Retina (tissue), 1 donor: ENCODE measurements around the gene TTC39A.
"Not testable (repeated sequence)": the region's sequence is repeated elsewhere in the genome, so short reads cannot be mapped to it uniquely, and the experiment has no call there.

ENCODE experiments used
- DNase-seq: peaks from one replicate; pipeline ENCODE4 v3.0.0-alpha.2; 2016

The TTC39A gene

DNA sequence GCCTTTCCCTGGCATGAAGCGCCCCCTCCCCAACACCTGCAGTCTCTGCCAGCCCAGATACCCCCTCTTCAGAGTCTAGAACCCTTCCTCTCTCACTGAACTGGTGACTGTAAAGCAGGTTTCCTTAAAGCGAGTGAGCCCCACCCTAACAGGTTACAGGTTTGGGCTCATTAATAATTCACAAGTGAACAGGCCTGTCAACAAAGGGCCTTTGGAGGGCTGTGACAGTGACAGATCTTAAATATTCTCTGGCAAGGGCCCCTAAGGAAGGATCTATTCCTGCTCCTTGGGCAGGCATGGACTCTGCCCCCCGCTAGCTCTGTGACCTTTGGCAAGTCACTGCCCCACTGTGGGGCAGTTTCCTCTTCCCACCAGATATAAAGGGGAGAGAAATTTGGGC is 5.6 kb upstream of the TTC39A start:
- DNase-seq = no peak

DNA sequence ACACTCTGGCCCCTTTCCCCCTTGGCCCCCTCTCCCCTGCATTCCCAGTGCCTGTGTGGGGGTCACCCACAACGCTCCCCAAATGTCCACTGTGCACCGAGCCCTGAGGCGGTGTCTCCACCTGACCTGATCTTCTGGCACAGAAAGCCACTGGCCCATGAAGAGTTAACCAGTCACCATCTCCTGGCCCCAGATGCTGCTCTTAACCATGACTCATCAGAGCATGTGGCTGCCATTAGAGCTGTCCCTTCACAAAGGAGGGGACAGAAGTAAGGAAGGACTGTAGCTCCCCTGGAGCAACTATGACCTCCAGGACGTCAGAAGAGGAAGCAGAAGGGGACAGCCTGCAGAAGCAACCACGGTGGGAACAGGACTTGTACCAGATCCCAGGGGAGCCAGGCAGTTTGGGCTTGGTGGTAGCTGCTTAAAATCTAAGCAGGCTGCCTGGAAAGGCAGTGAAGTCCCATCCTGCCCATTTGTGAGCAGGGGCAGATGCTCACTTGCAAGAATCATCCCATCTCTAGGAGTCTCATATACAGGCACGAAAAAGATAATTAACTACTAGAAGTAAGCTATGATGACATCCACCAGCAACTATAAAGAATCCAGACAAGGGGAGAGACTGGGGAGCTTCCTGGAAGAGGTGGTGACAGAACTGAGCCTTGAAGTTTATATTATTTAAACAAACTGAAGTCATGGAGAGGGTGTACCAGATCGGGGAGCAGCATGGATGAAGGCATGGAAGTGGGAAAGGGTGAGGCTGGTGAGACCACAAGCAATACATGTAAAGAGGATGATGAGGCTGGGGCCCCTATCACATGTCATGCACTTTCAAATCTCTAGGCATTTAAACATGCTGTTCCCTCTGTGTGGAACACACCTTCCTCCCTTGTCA is 1.1 kb upstream of the TTC39A start:
- peak; percentile 54 for DNase-seq

DNA sequence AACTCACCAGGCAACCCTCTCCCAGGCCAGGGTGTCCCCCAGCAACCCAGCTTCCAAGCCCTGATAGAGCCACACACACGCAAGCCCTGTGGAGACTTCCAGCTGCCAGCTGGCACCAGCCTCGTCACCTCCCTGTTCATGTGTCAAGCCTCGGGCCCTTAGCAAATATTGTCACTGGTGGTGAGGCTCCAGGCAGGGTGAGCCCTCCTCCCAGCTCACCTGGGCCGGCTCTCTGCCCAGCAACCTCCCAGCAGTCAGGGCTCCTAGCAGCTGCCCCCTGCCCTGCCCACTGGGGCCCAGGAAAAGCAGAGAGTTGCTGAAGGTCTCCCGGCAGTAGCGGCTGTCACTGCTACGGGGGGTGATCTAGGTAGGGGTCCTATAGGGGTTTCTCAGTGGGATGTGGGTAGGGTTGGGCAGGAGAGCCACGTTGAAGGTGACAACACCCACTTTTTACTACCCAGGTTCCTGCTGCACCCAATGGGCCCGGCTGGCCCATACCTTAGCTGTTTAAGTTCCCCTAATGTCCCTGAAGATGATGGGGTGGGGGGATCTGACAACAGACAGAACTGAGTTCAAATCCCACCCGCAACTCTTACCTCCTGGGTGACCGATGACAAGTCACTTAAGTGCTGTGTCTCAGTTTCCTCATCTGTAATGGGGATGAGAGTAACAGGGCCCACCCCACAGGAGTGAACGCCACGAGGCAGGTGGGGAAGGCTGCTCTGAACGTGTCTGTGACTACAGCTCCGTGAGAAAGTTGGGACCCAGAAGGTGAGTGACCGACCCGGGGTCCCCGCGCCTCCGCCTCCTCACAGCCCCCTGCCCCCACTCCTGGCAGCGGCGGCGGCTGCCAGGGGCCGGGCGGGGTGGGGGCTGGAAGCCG is 678 bp downstream of the TTC39A start:
- no peak for DNase-seq

DNA sequence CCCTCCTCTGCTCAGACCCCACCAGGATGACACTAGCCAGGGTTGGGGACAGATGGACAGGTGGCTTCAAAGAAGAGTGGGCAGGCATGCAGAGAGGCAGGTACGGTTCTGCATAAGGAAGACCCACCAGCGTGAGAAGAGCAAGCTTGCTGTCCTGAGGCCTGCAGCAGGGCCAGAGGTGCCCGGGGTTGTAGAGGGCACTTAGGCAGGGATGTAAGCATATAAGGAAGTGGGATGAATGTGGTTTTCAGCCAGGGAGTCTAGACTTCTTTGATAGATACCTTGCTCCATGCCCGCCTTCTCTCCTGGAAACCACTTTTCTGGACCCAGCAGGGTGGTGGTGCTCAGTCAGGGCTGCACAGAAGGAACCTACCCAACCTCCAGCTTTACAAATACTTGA is 1.4 kb downstream of the TTC39A start:
- no peak for DNase-seq

DNA sequence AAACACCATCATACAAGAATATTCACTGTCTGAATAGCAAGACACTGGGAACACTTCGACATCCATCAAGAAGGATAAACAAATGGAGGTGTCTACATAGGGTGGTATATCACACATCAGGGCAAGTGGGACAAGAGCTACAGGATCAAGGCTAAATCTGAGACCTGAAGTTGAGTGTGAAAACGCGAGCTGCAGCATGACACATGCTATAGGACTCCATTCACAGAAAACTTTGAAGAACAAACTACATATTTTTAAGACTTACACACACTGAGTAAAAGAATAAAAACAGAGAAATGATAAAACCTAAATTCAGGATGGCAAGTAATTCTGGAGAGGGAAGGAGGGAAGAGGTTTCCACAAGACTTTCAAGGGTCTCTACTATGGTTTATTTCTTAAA is 2.1 kb downstream of the TTC39A start:
- DNase-seq = no peak

DNA sequence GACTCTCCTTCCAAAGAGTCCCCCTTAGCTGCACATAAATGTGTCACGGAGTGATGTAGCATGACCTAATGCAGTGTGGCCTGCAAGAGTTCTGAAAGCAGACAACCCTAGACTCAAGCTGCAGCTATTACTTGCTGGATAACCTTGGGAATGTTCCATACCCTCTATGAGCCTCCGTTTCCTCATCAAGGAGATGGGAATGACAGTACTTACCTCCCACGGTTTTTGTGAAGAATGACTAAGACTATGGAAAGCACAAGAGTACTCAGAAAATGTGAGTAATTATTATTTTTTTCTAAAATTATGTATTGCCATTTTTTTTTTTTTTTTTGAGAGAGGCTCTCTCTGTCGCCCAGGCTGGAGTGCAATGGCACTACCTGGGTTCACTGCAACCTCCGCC is 3.0 kb downstream of the TTC39A start:
- no peak for DNase-seq

DNA sequence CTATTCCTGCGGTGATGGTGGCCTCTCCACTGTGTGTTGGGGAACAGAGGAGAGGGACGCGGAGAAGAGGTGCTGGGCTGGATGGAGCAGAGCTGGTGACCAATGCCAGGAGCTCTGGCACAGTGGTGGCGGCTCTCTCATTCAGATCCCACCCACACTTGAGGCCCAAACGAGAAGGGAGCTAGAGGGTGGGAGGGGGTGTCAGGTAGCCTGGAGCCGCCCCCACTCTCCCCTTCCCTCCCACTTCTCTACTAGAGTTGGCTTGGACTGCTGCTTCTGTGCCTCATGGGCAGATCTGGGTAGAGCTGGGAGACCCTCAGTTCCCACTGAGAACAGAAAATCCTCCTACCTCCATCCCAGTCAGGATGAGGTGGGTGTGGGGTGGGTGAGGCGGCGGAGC is 3.5 kb downstream of the TTC39A start:
- DNase-seq = no peak

DNA sequence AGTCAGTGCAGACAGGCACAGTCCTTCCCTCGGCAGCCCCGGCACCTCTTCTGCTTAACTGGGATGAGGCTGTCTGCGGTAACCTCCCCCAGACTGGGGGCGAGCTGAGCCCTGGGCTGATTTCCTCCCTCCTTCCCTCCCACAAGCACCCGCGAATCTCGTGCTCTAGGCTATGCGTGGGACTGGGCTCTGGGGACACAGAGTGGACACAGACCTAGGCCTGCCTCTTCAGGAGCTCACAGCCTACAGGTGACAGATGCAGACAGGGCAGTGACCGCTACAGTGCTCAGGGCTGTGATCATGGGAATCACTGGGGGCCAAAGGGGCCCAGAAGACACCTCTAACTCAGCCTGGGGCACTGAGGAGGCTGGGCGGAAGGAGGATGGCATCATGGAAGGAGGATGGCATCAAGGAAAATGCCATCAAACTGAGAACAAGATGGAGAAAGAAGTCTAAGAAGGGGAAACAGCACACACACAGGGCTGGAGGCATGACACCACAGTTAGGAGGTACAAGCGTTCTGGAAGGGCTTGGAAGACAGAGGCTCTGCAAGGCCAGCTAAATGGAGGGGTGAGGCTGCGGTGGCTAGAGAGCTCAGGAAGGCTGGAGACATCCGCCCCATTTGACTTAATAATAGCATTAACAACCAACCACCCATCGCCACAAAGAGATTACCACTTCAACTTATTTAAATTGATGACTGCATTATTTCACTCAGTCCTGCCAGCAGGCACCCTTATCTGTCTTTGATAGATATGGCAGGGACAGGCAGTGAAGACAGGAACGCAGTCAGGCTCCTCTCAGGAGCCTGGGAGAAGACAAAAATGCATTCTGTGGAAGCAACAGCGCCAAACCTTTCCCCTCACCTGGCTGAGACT is 4.2 kb downstream of the TTC39A start:
- no peak for DNase-seq

DNA sequence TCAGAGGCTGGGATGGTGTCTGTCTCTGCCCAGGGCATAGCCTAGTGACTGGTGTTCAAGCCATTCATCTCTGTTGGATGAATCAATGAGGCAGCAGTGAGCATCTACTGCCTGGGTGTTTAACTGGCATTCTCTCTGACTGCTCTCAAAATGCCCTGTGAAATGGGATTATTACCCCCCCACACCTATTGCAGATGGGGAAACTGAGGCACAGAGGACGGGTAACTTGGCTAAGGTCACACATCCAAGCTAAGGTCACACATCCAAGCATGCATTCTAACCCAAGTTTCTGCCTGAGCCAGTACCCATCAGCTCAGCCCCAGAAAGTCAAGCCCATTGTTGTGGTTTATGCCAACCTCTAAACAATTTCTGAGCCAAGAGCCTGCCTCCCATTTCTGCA is 5.0 kb downstream of the TTC39A start:
- DNase-seq = no peak

DNA sequence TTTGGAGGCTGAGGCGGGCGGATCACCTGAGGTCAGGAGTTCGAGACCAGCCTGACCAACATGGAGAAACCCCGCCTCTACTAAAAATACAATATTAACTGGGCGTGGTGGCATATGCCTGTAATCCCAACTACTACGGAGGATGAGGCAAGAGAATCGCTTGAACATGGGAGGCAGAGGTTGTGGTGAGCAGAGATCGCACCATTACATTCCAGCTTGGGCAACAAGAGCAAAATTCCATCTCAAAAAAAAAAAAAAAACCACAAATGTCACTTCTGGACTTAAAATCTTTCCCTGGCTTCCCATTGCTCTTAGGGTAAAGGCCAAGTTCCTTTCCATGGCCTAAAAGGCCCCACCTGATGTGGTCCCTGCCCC is 5.4 kb downstream of the TTC39A start:
- DNase-seq = not testable (repeated sequence)

DNA sequence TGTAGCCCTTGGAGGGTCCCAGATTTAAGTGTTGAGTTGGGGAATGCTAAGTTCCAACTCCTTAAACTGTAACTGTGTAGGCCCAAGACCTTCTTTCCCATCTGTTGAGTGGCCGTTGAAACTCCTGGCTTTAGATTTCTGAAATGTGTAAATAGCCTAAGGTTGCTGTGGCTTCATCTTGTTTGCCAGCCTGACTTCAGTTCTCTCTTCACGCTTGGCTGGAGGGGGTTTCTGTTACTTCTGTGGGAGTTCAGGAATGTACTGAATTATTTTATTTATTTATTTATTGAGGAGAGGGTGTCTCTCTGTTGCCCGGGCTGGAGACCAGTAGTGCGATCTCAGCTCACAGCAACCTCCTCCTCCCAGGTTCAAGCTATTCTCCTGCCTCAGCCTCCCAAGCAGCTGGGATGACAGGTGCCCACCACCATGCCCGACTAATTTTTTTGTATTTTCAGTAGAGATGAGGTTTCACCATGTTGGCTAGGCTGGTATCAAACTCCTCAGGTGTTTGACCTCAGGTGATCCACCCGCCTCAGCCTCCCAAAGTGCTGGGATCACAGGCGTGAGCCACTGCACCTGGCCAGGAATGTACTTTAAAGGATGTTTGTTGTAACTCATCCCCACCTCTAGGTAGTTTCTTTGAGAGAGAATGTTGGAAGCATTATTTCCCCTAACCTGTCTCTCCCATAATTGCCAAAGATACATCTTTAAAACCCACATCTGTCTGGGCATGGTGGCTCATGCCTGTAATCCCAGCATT is 5.9 kb downstream of the TTC39A start:
- DNase-seq = no peak

DNA sequence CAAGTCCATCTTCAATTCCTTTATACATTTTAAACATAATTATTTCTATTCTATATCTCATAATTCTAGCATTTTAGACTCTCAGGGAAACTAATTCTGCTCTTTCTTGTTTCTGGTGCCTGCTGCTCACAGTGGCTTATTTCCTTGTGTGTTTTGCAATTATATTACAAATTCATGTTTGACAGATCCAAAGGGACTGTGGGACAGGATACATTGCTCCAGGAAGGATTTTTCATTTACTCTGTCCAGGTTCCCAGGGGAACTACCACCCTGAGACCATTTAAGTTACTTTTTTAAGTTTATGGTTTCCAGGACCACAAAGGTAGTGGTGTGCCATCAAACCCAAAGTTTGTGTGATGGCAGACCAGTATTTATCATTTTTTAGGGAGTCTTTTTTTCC is 6.6 kb downstream of the TTC39A start:
- no peak for DNase-seq

DNA sequence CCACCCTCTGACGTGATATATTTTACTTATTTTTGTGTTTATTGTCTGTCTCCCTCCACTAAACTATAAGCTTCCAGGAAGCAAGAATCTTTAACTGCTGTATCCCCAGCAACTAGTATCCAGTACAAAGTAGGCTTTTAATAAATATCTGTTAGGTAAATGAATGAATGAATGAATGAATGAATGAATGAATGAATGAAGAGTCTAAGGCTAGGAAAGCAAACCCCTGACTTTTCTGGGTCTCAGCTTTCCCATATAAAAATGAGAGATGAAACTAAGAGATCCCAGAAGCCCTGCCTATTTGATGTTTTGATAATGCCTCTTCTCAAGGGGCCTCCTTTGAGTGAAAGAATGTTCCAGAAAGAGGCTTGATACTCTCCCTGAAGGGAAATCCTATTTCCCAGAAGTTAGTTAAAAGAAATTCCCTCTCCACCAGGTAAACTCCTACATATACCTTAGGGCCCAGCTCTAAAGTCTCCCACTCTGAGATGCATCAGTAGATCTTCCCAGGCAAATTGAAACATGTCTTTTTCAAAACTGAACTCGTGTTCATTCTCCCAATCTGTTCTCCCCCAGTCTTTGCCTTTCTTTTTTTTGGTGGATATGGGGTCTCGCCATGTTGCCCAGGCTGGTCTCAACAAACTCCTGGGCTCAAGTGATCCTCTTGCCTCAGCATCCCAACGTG is 7.8 kb downstream of the TTC39A start:
- DNase-seq = no peak

DNA sequence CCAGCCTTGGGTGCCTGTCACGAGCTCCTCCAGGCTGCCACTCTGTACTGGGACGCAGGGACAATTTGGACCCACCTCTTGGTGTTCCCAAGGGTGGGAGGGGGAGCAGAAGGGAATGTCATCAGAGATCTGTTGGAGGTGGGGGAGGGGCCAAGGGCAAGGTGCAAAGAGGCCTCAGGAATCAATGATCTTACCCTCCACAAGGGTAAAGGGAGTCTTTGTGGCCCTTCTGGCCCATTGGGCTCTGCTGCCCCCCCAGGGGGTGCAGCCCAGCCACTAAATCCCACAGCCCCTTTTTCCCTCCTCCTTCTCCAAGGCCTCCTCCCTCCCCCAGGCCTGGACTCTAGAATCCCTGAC is 8.5 kb downstream of the TTC39A start:
- no peak for DNase-seq

DNA sequence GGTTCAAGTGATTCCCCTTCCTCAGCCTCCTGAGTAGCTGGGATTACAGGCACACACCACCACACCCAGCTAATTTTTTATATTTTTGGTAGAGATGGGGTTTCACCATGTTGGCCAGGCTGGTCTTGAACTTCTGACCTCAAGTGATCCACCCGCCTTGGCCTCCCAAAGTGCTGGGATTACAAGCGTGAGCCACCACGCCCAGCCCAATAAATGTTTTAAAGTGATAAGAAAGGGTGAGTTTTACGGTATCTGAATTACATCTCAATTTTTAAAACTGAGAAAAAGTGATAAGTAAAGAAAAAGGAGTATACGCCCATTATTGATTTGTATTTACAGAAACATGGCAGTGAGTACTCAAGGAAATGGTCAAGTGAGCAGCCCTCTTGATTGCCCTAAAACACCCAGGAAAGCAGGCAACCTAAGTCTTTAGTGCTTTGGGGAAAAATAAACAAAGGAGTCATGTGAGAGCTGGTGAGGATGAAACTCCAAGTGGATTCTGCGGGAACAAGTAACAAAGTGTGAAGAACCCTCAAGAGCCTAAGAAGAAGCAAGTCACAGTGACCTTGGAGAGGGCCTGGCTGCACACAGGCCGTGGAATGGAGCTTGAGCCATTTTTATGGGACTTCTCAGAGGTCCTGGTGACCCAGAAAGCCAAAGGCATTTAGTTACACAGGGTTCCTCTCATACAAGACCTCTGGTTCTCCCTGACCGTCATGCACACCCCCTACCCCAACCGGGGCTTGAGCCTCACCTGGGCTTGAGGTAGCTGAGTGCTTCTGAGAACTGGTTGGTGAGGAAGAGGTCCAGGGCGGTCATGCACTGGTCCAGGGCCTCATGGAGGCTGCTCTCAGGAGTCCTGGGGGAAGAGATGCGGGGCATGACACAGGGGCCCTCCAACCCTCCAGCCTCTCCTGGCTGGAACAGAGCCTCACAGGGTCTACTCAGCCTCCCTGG is 9.1 kb downstream of the TTC39A start:
- DNase-seq = no peak

DNA sequence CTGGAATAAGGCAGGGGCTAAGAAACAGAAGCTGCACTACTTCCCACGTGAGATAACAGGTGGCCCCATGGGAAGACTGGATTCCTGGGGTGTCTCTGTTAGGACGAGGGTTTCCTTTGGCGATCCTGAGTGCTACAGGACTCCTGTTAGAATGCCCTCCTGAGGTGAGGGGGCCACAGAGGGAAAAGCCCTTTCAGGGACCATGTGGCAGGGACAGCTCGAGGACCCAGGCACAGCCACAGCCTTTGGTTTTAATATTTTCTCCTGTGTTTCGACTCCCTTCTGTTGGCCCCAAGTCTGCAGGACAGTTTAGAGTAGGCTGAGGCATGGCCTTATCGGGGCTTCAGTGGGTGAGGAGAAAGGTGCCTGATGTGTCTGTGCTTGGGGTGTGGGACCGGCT is 12.6 kb downstream of the TTC39A start:
- no peak for DNase-seq

DNA sequence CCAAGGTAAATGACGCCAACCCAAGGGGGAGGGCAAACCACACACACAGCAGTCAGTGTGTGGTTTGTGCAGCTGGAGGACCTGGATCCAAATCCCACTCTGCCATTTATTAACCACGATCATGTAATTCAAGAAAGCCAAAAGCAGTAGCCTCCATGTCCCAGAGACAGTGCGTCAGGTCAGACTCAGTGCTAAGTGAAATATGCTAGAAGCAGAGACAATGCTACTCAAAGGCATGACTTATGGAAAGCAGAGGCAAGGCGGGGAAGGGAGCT is 13.6 kb downstream of the TTC39A start:
- DNase-seq = no peak

DNA sequence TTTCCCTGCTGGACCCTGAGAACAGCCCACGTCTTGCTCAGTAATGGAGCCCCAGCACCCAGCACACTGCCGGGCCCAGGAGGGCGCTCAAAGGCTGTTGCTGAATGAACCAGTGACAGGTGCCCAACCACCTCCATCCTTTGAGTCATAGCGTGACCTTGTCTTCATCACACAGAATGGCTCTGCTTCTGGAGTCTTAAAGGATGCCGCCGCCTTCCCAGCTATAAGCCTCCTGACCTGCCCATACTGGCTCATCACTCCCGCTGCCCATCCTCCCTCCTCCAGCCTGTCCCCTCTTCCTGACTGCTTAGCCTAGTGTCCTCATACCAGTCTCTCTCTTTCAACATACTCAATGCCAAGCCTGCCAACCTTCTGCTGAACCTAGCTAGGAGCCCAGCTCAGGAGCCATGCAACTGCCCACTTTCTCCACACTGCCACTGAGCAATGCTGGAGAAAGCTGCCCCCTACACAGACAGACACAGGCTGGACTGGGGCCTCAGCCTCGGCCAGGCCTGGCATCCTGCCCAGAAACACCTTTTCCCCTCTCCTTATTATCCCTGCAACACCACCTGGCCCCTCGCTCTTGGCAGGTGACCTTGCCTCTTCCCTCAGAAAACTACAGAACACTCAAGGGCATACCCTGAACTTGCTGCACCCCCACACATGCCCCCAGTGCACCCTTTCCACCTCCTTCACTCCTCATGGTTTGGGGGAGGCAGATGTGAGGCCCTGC is 14.1 kb downstream of the TTC39A start:
- DNase-seq = no peak

DNA sequence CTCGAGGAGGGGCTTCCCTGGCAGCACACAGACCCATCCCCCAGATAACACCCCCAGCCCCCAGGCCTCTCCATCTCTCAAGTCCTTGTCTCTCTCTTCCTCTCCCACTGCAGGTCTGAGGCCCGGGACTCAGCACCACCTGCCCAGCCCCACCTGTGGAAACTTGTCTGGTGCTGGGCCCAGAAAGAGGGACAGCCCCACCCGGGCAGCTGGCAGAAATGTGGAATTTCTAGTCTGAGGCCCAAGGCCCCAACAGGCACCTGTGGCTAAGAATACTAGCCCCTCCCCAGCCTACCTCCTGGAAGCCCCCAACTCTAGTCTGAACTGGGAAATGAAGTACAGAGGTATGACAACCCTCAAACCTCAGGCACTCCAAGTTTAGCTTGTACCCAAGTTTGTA is 15.4 kb downstream of the TTC39A start:
- no peak for DNase-seq
